ENCODE data around the gene UBE2O. TPM values are rescaled to one million over a fixed set of nuclear protein-coding genes. Genes with fewer than 3 reads are reported as not detected.

Gene UBE2O
- polyA plus RNA-seq, 1 of the 3 experiments (the other 2 are of a cell fraction), result 25.4 TPM

DNA sequence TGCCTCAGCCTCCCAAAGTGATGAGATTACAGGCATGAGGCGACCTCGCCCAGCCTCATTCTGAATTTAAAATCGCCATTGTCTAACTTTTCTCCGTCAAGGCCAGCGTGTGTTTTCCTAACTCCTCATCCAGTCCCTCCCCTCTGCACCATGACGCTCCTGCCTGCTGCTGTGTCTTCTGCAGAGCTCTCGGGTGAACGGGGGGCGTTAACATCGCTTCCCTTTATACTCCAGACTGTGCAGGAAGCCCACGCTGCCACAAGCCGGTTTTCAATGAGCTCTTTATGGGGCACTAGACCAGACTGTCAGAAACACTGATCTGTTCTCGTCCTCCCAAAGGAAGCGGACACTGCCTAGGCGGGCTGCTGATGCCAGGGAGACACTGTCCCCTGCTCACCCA is 27.7 kb upstream of the UBE2O start:
- Histone ChIP-seq H3K9ac (no peak overlapping the region), H3K4me2 (no peak overlapping the region)

DNA sequence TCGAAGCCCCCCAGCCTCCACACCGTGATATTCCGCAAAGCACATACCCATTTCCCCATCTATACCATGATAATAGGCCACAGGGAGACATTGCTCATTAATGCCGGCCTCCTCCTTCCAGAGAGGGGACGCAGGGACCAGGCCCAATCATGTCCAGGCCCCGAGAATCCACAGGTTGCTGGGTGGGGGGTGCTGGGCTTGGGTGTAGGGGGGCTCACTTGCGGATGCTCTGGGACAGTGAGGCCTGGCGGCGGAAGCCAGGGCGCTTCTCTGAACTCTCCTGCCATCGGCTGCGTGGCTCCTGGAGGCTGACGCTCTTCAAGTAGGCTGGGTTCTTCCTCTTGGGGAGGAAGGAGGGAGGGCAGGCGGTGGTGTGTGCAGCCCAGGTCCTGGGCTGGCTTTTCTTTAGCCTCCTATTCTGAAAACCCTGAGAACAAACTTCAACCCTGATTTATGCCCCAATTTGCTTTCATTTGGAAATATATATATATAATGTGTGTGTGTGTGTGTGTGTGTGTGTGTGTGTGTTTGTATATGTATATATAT is 26.6 kb upstream of the UBE2O start:
- no peak overlapping the region for H2AFZ ChIP-seq (ENCODE audit: low read depth)
- CTCF ChIA-PET, result interaction anchor here (52.1 to 56.8 kb wide), 2 partner anchors 4 to 10 kb away, joined by 1687 read pairs; partner anchors contain the start of genes AANAT, RHBDF2 and UBE2O
- 92% methylated on average over 13 of the region's 14 CpGs for WGBS (ENCODE audit: low lambda C conversion rate)

More for the DNA sequence above, 27.7 kb upstream of the UBE2O start:
- 94% methylated on average over 15 of the region's 15 CpGs for WGBS (ENCODE audit: low lambda C conversion rate)
- Histone ChIP-seq H3K4me1 (ENCODE audit: control insufficient read depth in 1 of 2, insufficient read depth in 2 of 2, low read depth in 1 of 2, low read length in 1 of 2) (no peaks in the 10 kb centered on the region), H3K36me3 (replicated peaks in 1 of 2; ENCODE audit: control insufficient read depth in 1 of 2, insufficient read depth in 2 of 2, low read length in 1 of 2) (peaks cover 0 to 2% of the 10 kb centered on the region in 2 experiments), H3K27ac (ENCODE audit: low read depth in 2 of 2, low read length in 1 of 2) (no peak overlapping the region), H3K9me3 (no peaks in the 10 kb centered on the region), H3K79me2 (ENCODE audit: insufficient read depth) (no peaks in the 10 kb centered on the region), H3K4me3 (ENCODE audit: low read depth in 2 of 2, low read length in 1 of 2) (no peak overlapping the region), H4K20me1 (ENCODE audit: insufficient read depth) (no peaks in the 10 kb centered on the region), H3K9me2 (no peaks in the 10 kb centered on the region), H3K27me3 (ENCODE audit: insufficient read depth) (no peaks in the 10 kb centered on the region), H2AFZ (ENCODE audit: low read depth) (no peak overlapping the region), H3F3A (replicated peaks; ENCODE audit: insufficient read depth) (peaks cover 8% of the 10 kb centered on the region)
- DNase-seq, result no peak
- TF ChIP-seq CHD2 (IDR thresholded peaks at IDR 0.05; ENCODE audit: low read length, partially characterized antibody) (no peak), MXI1 (IDR thresholded peaks at IDR 0.05; ENCODE audit: low read depth, low read length) (no peak), ELF1 (IDR thresholded peaks at IDR 0.05) (no peak), GABPA (IDR thresholded peaks at IDR 0.05; ENCODE audit: low read depth) (no peak), MEF2A (IDR thresholded peaks at IDR 0.05; ENCODE audit: borderline replicate concordance, low read depth) (no peak)
- TF ChIP-seq, protein P1, sequence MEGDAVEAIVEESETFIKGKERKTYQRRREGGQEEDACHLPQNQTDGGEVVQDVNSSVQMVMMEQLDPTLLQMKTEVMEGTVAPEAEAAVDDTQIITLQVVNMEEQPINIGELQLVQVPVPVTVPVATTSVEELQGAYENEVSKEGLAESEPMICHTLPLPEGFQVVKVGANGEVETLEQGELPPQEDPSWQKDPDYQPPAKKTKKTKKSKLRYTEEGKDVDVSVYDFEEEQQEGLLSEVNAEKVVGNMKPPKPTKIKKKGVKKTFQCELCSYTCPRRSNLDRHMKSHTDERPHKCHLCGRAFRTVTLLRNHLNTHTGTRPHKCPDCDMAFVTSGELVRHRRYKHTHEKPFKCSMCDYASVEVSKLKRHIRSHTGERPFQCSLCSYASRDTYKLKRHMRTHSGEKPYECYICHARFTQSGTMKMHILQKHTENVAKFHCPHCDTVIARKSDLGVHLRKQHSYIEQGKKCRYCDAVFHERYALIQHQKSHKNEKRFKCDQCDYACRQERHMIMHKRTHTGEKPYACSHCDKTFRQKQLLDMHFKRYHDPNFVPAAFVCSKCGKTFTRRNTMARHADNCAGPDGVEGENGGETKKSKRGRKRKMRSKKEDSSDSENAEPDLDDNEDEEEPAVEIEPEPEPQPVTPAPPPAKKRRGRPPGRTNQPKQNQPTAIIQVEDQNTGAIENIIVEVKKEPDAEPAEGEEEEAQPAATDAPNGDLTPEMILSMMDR (IDR thresholded peaks at IDR 0.05), result no peak
- ChIA-PET POLR2A (no interaction called here), CTCF (interaction anchor here (0.7 to 56.8 kb wide), 3 partner anchors 5 to 42 kb away, joined by 3 to 1687 read pairs (median 1687); partner anchors contain the start of genes AANAT, RHBDF2 and UBE2O)

More for the DNA sequence above, 26.6 kb upstream of the UBE2O start:
- no peaks in the 10 kb centered on the region for H3K27me3 ChIP-seq (ENCODE audit: insufficient read depth)
- H3K4me3 ChIP-seq (ENCODE audit: low read depth in 2 of 2, low read length in 1 of 2), result no peak overlapping the region
- no peak overlapping the region for H3K4me2 ChIP-seq
- H3K79me2 ChIP-seq (ENCODE audit: insufficient read depth), result no peaks in the 10 kb centered on the region
- no peaks in the 10 kb centered on the region for H3K9me2 ChIP-seq
- H3K9me3 ChIP-seq, result no peaks in the 10 kb centered on the region
- no peak overlapping the region for H3K27ac ChIP-seq (ENCODE audit: low read depth in 2 of 2, low read length in 1 of 2)
- no peaks in the 10 kb centered on the region for H3K4me1 ChIP-seq (ENCODE audit: control insufficient read depth in 1 of 2, insufficient read depth in 2 of 2, low read depth in 1 of 2, low read length in 1 of 2)
- no peak overlapping the region for H3K9ac ChIP-seq
- POLR2A ChIA-PET, result no interaction called here
- peaks cover 3% of the 10 kb centered on the region for H3F3A ChIP-seq (replicated peaks; ENCODE audit: insufficient read depth)
- TF ChIP-seq TEAD4 (IDR thresholded peaks at IDR 0.05; ENCODE audit: borderline replicate concordance, insufficient read depth) (no peak), POLR2AphosphoS5 (IDR thresholded peaks at IDR 0.05; ENCODE audit: low read depth, low read length) (no peak), SMC3 (IDR thresholded peaks at IDR 0.05; ENCODE audit: low read depth, low read length) (no peak), TCF12 (IDR thresholded peaks at IDR 0.05) (no peak), FOXM1 (IDR thresholded peaks at IDR 0.05; ENCODE audit: low read depth) (no peak), JUND (IDR thresholded peaks at IDR 0.05) (no peak), YY1 (IDR thresholded peaks at IDR 0.05; ENCODE audit: low read depth) (no peak), FOXJ3 (CRISPR knock-in tag; IDR thresholded peaks at IDR 0.05) (no peak), NRF1 (IDR thresholded peaks at IDR 0.05; ENCODE audit: low read depth, low read length) (no peak), GATA2 (CRISPR knock-in tag; IDR thresholded peaks at IDR 0.05) (no peak), RXRA (IDR thresholded peaks at IDR 0.05; ENCODE audit: borderline replicate concordance, low read depth) (no peak), FOSL2 (IDR thresholded peaks at IDR 0.05; ENCODE audit: borderline replicate concordance, low read depth) (no peak)
- TF ChIP-seq, protein P2, sequence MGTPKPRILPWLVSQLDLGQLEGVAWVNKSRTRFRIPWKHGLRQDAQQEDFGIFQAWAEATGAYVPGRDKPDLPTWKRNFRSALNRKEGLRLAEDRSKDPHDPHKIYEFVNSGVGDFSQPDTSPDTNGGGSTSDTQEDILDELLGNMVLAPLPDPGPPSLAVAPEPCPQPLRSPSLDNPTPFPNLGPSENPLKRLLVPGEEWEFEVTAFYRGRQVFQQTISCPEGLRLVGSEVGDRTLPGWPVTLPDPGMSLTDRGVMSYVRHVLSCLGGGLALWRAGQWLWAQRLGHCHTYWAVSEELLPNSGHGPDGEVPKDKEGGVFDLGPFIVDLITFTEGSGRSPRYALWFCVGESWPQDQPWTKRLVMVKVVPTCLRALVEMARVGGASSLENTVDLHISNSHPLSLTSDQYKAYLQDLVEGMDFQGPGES (IDR thresholded peaks at IDR 0.05; ENCODE audit: low read depth, low read length), result no peak
- TF ChIP-seq, protein P3, sequence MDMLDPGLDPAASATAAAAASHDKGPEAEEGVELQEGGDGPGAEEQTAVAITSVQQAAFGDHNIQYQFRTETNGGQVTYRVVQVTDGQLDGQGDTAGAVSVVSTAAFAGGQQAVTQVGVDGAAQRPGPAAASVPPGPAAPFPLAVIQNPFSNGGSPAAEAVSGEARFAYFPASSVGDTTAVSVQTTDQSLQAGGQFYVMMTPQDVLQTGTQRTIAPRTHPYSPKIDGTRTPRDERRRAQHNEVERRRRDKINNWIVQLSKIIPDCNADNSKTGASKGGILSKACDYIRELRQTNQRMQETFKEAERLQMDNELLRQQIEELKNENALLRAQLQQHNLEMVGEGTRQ (IDR thresholded peaks at IDR 0.05; ENCODE audit: borderline replicate concordance, low read depth, low read length), result no peak
- TF ChIP-seq, protein P4, sequence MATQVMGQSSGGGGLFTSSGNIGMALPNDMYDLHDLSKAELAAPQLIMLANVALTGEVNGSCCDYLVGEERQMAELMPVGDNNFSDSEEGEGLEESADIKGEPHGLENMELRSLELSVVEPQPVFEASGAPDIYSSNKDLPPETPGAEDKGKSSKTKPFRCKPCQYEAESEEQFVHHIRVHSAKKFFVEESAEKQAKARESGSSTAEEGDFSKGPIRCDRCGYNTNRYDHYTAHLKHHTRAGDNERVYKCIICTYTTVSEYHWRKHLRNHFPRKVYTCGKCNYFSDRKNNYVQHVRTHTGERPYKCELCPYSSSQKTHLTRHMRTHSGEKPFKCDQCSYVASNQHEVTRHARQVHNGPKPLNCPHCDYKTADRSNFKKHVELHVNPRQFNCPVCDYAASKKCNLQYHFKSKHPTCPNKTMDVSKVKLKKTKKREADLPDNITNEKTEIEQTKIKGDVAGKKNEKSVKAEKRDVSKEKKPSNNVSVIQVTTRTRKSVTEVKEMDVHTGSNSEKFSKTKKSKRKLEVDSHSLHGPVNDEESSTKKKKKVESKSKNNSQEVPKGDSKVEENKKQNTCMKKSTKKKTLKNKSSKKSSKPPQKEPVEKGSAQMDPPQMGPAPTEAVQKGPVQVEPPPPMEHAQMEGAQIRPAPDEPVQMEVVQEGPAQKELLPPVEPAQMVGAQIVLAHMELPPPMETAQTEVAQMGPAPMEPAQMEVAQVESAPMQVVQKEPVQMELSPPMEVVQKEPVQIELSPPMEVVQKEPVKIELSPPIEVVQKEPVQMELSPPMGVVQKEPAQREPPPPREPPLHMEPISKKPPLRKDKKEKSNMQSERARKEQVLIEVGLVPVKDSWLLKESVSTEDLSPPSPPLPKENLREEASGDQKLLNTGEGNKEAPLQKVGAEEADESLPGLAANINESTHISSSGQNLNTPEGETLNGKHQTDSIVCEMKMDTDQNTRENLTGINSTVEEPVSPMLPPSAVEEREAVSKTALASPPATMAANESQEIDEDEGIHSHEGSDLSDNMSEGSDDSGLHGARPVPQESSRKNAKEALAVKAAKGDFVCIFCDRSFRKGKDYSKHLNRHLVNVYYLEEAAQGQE (IDR thresholded peaks at IDR 0.05; ENCODE audit: low read depth, low read length), result no peak
- DNase-seq, result no peak
- peaks cover 0 to 2% of the 10 kb centered on the region in 2 experiments for H3K36me3 ChIP-seq (replicated peaks in 1 of 2; ENCODE audit: control insufficient read depth in 1 of 2, insufficient read depth in 2 of 2, low read length in 1 of 2)
- no peaks in the 10 kb centered on the region for H4K20me1 ChIP-seq (ENCODE audit: insufficient read depth)

Data from SK-N-SH (cell line).